Karpas-422 (cell line): Measurements from ENCODE around the gene DOCK6. TPM values are rescaled to one million over a fixed set of nuclear protein-coding genes. Genes with fewer than 3 reads are reported as not detected.
A peak's percentile ranks its signal among the peaks of the same experiment; 100 is the strongest.

ENCODE experiments used
- DNase-seq: peaks from one replicate; pipeline ENCODE4 v3.0.0-alpha.2; 2015
- H2AFZ ChIP-seq: fragments of 200-600 bp; sonication (generic); 2 replicates; pipeline ENCODE4 v1.6.1; 2014; ENCODE audit warnings: antibody characterized with exemption, low read length, mixed read lengths
- H3K27ac ChIP-seq: fragments of 200-600 bp; sonication (generic); 2 replicates; pipeline ENCODE4 v1.5.1; 2014; ENCODE audit warnings: mild to moderate bottlenecking, low read length, moderate library complexity
- H3K27me3 ChIP-seq: fragments of 200-600 bp; sonication (generic); 2 replicates; pipeline ENCODE4 v1.6.1; 2014; ENCODE audit warnings: low read length, mixed read lengths
- H3K36me3 ChIP-seq: fragments of 200-600 bp; sonication (generic); 2 replicates; pipeline ENCODE4 v1.6.1; 2014; ENCODE audit warnings: low read length, mixed read lengths; ENCODE audit not compliant: insufficient read depth
- H3K4me1 ChIP-seq: fragments of 200-600 bp; sonication (generic); 2 replicates; pipeline ENCODE4 v1.6.1; 2014; ENCODE audit warnings: mild to moderate bottlenecking, low read length, mixed read lengths
- H3K4me2 ChIP-seq: fragments of 200-600 bp; sonication (generic); 2 replicates; pipeline ENCODE4 v1.6.1; 2014; ENCODE audit warnings: low read length, low read depth, mild to moderate bottlenecking; ENCODE audit not compliant: poor library complexity, severe bottlenecking
- H3K4me3 ChIP-seq: fragments of 200-600 bp; sonication (generic); 2 replicates; pipeline ENCODE4 v1.5.1; 2014; ENCODE audit warnings: mild to moderate bottlenecking, antibody characterized with exemption, low read length, mixed read lengths
- H3K79me2 ChIP-seq: fragments of 200-600 bp; sonication (generic); 2 replicates; pipeline ENCODE4 v1.6.1; 2014; ENCODE audit warnings: mild to moderate bottlenecking, low read length, mixed read lengths
- H3K9ac ChIP-seq: fragments of 200-600 bp; sonication (generic); 2 replicates; pipeline ENCODE4 v1.6.0; 2014; ENCODE audit warnings: low read length
- H3K9me2 ChIP-seq: fragments of 200-600 bp; sonication (generic), shearing (Covaris generic); replicated peaks from 2 replicates; pipeline ENCODE4 v1.6.0; 2014; ENCODE audit warnings: mild to moderate bottlenecking, low read length, moderate library complexity; ENCODE audit not compliant: insufficient read depth
- H3K9me3 ChIP-seq: fragments of 300-700, 200-600 bp; sonication (generic); 2 replicates; pipeline ENCODE4 v1.6.1; 2014; ENCODE audit warnings: low read length, mixed read lengths
- H4K20me1 ChIP-seq: fragments of 200-600 bp; sonication (generic); 2 replicates; pipeline ENCODE4 v1.6.1; 2014; ENCODE audit warnings: mild to moderate bottlenecking, antibody characterized with exemption, low read length, low read depth; ENCODE audit not compliant: insufficient read depth
- total RNA-seq: library from RNA; depleted of rRNA; stranded (reverse); fragments of >200 nt; shearing (Covaris generic); gene quantifications from 2 replicates; pipeline ENCODE4 v1.2.3, GENCODE V29; 2014; ENCODE audit warnings: low replicate concordance

The DOCK6 gene
- total RNA-seq, 1 experiment from 2014 or later = 6.5 TPM

GRCh38 chr19:11196406-11197287, 65.7 kb downstream of the DOCK6 start:
- H3K9me3 ChIP-seq = no peaks in the 10 kb centered on the region
- peak overlapping the region; percentile 65 for H3K9ac ChIP-seq
- peak overlapping the region; percentile 78 for H3K4me2 ChIP-seq
- no peak for DNase-seq
- no peak overlapping the region for H3K27ac ChIP-seq
- peak overlapping the region; percentile 68 for H3K4me3 ChIP-seq
- no peaks in the 10 kb centered on the region for H3K27me3 ChIP-seq
- no peaks in the 10 kb centered on the region for H4K20me1 ChIP-seq
- peaks cover 12% of the 10 kb centered on the region for H3K4me1 ChIP-seq
- peak overlapping the region; percentile 81 for H2AFZ ChIP-seq
- H3K36me3 ChIP-seq = no peaks in the 10 kb centered on the region
- H3K79me2 ChIP-seq = no peaks in the 10 kb centered on the region
- no peaks in the 10 kb centered on the region for H3K9me2 ChIP-seq

GRCh38 chr19:11195681-11196080, 66.6 kb downstream of the DOCK6 start:
- DNase-seq = no peak

GRCh38 chr19:11194656-11195558, 67.4 kb downstream of the DOCK6 start:
- Histone ChIP-seq H3K4me2 (no peak overlapping the region), H3K9me3 (no peaks in the 10 kb centered on the region), H3K4me1 (peaks cover 12% of the 10 kb centered on the region), H3K36me3 (no peaks in the 10 kb centered on the region), H3K9me2 (no peaks in the 10 kb centered on the region), H3K27me3 (no peaks in the 10 kb centered on the region), H3K79me2 (no peaks in the 10 kb centered on the region), H3K27ac (no peak overlapping the region), H3K9ac (no peak overlapping the region), H2AFZ (no peak overlapping the region), H3K4me3 (no peak overlapping the region), H4K20me1 (no peaks in the 10 kb centered on the region)
- DNase-seq = no peak

More at GRCh38 chr19:11195681-11196080, 66.6 kb downstream of the DOCK6 start:
- Histone ChIP-seq H3K4me2 (no peak overlapping the region), H3K4me1 (peaks cover 12% of the 10 kb centered on the region), H2AFZ (no peak overlapping the region), H3K27ac (no peak overlapping the region), H3K9me3 (no peaks in the 10 kb centered on the region), H3K36me3 (no peaks in the 10 kb centered on the region), H4K20me1 (no peaks in the 10 kb centered on the region), H3K9ac (no peak overlapping the region), H3K9me2 (no peaks in the 10 kb centered on the region), H3K79me2 (no peaks in the 10 kb centered on the region), H3K4me3 (no peak overlapping the region), H3K27me3 (no peaks in the 10 kb centered on the region)

GRCh38 chr19:11194173-11194572, 68.2 kb downstream of the DOCK6 start:
- H3K36me3 ChIP-seq = no peaks in the 10 kb centered on the region
- no peaks in the 10 kb centered on the region for H3K9me2 ChIP-seq
- H3K27ac ChIP-seq = no peak overlapping the region
- H2AFZ ChIP-seq = no peak overlapping the region
- no peaks in the 10 kb centered on the region for H4K20me1 ChIP-seq
- no peaks in the 10 kb centered on the region for H3K9me3 ChIP-seq
- peaks cover 12% of the 10 kb centered on the region for H3K4me1 ChIP-seq
- H3K4me3 ChIP-seq = no peak overlapping the region
- H3K4me2 ChIP-seq = no peak overlapping the region
- no peak for DNase-seq
- no peak overlapping the region for H3K9ac ChIP-seq
- no peaks in the 10 kb centered on the region for H3K27me3 ChIP-seq
- no peaks in the 10 kb centered on the region for H3K79me2 ChIP-seq

- no peaks in the 10 kb centered on the region for H3K36me3 ChIP-seq
Observed at GRCh38 chr19:11192957-11193939, 69.1 kb downstream of the DOCK6 start.

GRCh38 chr19:11191934-11192333, 70.4 kb downstream of the DOCK6 start:
- Histone ChIP-seq H3K4me2 (no peak overlapping the region), H2AFZ (no peak overlapping the region), H3K36me3 (no peaks in the 10 kb centered on the region), H3K9ac (no peak overlapping the region), H3K27me3 (no peaks in the 10 kb centered on the region), H3K4me3 (no peak overlapping the region), H4K20me1 (no peaks in the 10 kb centered on the region), H3K79me2 (no peaks in the 10 kb centered on the region), H3K9me2 (no peaks in the 10 kb centered on the region), H3K9me3 (no peaks in the 10 kb centered on the region), H3K4me1 (peaks cover 5% of the 10 kb centered on the region), H3K27ac (no peak overlapping the region)
- DNase-seq = no peak

More at GRCh38 chr19:11192957-11193939, 69.1 kb downstream of the DOCK6 start:
- Histone ChIP-seq H3K9ac (no peak overlapping the region), H3K27ac (no peak overlapping the region), H3K4me2 (no peak overlapping the region), H3K9me3 (no peaks in the 10 kb centered on the region), H4K20me1 (no peaks in the 10 kb centered on the region), H3K27me3 (no peaks in the 10 kb centered on the region), H3K9me2 (no peaks in the 10 kb centered on the region), H3K4me1 (peaks cover 12% of the 10 kb centered on the region), H3K4me3 (no peak overlapping the region), H2AFZ (no peak overlapping the region), H3K79me2 (no peaks in the 10 kb centered on the region)
- no peak for DNase-seq

- Histone ChIP-seq H4K20me1 (no peaks in the 10 kb centered on the region), H3K27me3 (no peaks in the 10 kb centered on the region), H3K9me2 (no peaks in the 10 kb centered on the region), H3K9ac (no peak overlapping the region), H3K4me3 (no peak overlapping the region), H3K79me2 (no peaks in the 10 kb centered on the region), H3K9me3 (no peaks in the 10 kb centered on the region), H3K36me3 (no peaks in the 10 kb centered on the region), H2AFZ (no peak overlapping the region), H3K27ac (no peak overlapping the region), H3K4me2 (no peak overlapping the region), H3K4me1 (no peaks in the 10 kb centered on the region)
- DNase-seq = no peak
Observed at GRCh38 chr19:11191273-11191755, 71.0 kb downstream of the DOCK6 start.
